Tibial artery (tissue), 4 donors: ENCODE data around the gene SGF29.
"Not testable (repeated sequence)": the region's sequence is repeated elsewhere in the genome, so short reads cannot be mapped to it uniquely, and the experiment has no call there.

Experiments used
- DNase-seq, 2 donors: peaks; one replicate each; pipeline ENCODE4 v3.0.0-alpha.2; 2019
- H3K27ac ChIP-seq, 2 donors: fragments of 200-600 bp; sonication (generic) in 1 of 2; 1 replicate in 1 of 2; 2 replicates in 1 of 2; pipeline ENCODE4 v1.5.1; 2018 to 2019; ENCODE audit warnings: mild to moderate bottlenecking in 1 of 2
- H3K27me3 ChIP-seq, 2 donors: fragments of 200-600 bp; sonication (generic) in 1 of 2; one replicate each; pipeline versions ENCODE4 v1.5.1 to v1.6.0; 2016 to 2019
- H3K36me3 ChIP-seq, 3 donors: fragments of 200-600 bp; sonication (generic) in 2 of 3; one replicate each; pipeline ENCODE4 v1.5.1; 2016 to 2019; ENCODE audit warnings: mild to moderate bottlenecking in 2 of 3
- H3K4me1 ChIP-seq, 4 donors: fragments of 200-600 bp; sonication (generic) in 2 of 4; 1 replicate in 3 of 4; 2 replicates in 1 of 4; pipeline ENCODE4 v1.5.1; 2016 to 2019
- H3K4me3 ChIP-seq, 2 donors: fragments of 200-600 bp; sonication (generic) in 1 of 2; 1 replicate in 1 of 2; 2 replicates in 1 of 2; pipeline ENCODE4 v1.5.1; 2018 to 2019; ENCODE audit warnings: mild to moderate bottlenecking in 2 of 2
- H3K9me3 ChIP-seq, 3 donors: fragments of 200-600 bp; sonication (generic) in 1 of 3; one replicate each; pipeline ENCODE4 v1.5.1; 2016 to 2019
- CTCF ChIP-seq, 2 experiments: fragments of 200-600 bp in 1 of 2; fragments of 450-650 bp in 1 of 2; IDR thresholded peaks; one replicate each; pipeline ENCODE4 v1.5.1; 2017 to 2019; ENCODE audit warnings: antibody characterized with exemption in 2 of 2, mild to moderate bottlenecking in 1 of 2, moderate library complexity in 1 of 2
- intact Hi-C: fragments of 100-400 bp; cut with DNase I; formaldehyde crosslinking; loops from one replicate; pipeline ENCODE4 v1.15.0; 2023; ENCODE audit warnings: low total_unique reads

Gene SGF29

GRCh38 chr16:28522792-28523191 is 30.9 kb upstream of the SGF29 start:
- no peaks in the 10 kb centered on the region for H3K9me3 ChIP-seq
- H3K27me3 ChIP-seq = no peaks in the 10 kb centered on the region
- no peak overlapping the region for H3K27ac ChIP-seq
- no peak for TF ChIP-seq CTCF (IDR thresholded peaks at IDR 0.05)
- H3K4me1 ChIP-seq = peaks cover 0 to 6% (median 0%) of the 10 kb centered on the region in 4 donors
- H3K4me3 ChIP-seq = no peak overlapping the region
- intact Hi-C loops = no loop called here
- no peak for DNase-seq
- H3K36me3 ChIP-seq = no peaks in the 10 kb centered on the region

- no peaks in the 10 kb centered on the region for H3K36me3 ChIP-seq
- no peak for DNase-seq
- intact Hi-C loops = no loop called here
- H3K9me3 ChIP-seq = no peaks in the 10 kb centered on the region
- peaks cover 0 to 6% (median 0%) of the 10 kb centered on the region in 4 donors for H3K4me1 ChIP-seq
- TF ChIP-seq CTCF (IDR thresholded peaks at IDR 0.05) = no peak
- no peak overlapping the region for H3K27ac ChIP-seq
- H3K27me3 ChIP-seq = no peaks in the 10 kb centered on the region
- no peak overlapping the region for H3K4me3 ChIP-seq
These were observed 29.0 kb upstream of the SGF29 start for GRCh38 chr16:28524681-28525171.

- H3K4me3 ChIP-seq = no peak overlapping the region
- TF ChIP-seq CTCF (IDR thresholded peaks at IDR 0.05) = no peak
- H3K36me3 ChIP-seq = no peaks in the 10 kb centered on the region
- H3K9me3 ChIP-seq = no peaks in the 10 kb centered on the region
- no peak overlapping the region for H3K27ac ChIP-seq
- no peaks in the 10 kb centered on the region for H3K27me3 ChIP-seq
- peaks cover 0 to 6% (median 2%) of the 10 kb centered on the region in 4 donors for H3K4me1 ChIP-seq
- intact Hi-C loops = no loop called here
- DNase-seq = no peak
These were observed 27.3 kb upstream of the SGF29 start for GRCh38 chr16:28526201-28527099.

GRCh38 chr16:28527100-28527785 is 26.5 kb upstream of the SGF29 start:
- H3K27ac ChIP-seq, intact Hi-C loops, H3K36me3 ChIP-seq, DNase-seq, H3K9me3 ChIP-seq, H3K4me3 ChIP-seq, H3K27me3 ChIP-seq: not testable (repeated sequence)
- peaks cover 0 to 12% (median 6%) of the 10 kb centered on the region in 4 donors for H3K4me1 ChIP-seq

GRCh38 chr16:28527985-28528384 is 25.7 kb upstream of the SGF29 start:
- Histone ChIP-seq H3K4me1 (peaks cover 0 to 19% (median 11%) of the 10 kb centered on the region in 4 donors), H3K4me3 (no peak overlapping the region), H3K27ac (no peak overlapping the region), H3K9me3 (no peaks in the 10 kb centered on the region), H3K27me3 (no peaks in the 10 kb centered on the region), H3K36me3 (no peaks in the 10 kb centered on the region)
- no peak for DNase-seq
- TF ChIP-seq CTCF (IDR thresholded peaks at IDR 0.05) = no peak
- intact Hi-C loops = no loop called here

- peaks cover 0 to 24% (median 15%) of the 10 kb centered on the region in 4 donors for H3K4me1 ChIP-seq
- no peaks in the 10 kb centered on the region for H3K27me3 ChIP-seq
- no peak for TF ChIP-seq CTCF (IDR thresholded peaks at IDR 0.05)
- no peaks in the 10 kb centered on the region for H3K9me3 ChIP-seq
- intact Hi-C loops = no loop called here
- no peak for DNase-seq
- no peak overlapping the region for H3K27ac ChIP-seq
- H3K4me3 ChIP-seq = no peak overlapping the region
- no peaks in the 10 kb centered on the region for H3K36me3 ChIP-seq
These were observed 25.3 kb upstream of the SGF29 start for GRCh38 chr16:28528463-28528867.
